NCI-H1417 (cell line): ENCODE measurements around the gene CACNA2D1.

Experiments
- DNase-seq, 3 experiments: peaks; one replicate each; lab custom pipeline; 2025; lab: John Stamatoyannopoulos, UW

The CACNA2D1 gene

DNA sequence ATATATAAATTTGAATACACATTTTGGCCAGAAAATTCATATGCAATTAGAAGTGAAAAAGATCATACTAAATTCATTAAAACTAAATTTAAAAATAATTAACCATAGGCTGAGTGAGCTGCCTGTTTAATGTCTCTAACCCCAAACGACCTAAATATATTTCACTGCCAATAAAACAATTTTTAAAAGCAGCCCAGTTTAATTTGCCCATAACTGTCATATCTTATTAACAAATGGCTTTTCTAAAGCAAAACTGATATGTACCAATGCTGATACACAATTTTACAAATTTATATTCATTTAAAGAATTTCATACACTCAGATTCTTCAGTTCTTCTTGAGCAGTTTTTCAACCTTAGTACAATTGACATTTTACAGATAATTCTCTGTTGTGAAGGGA is 99.9 kb downstream of the CACNA2D1 start:
- no peak for DNase-seq

DNA sequence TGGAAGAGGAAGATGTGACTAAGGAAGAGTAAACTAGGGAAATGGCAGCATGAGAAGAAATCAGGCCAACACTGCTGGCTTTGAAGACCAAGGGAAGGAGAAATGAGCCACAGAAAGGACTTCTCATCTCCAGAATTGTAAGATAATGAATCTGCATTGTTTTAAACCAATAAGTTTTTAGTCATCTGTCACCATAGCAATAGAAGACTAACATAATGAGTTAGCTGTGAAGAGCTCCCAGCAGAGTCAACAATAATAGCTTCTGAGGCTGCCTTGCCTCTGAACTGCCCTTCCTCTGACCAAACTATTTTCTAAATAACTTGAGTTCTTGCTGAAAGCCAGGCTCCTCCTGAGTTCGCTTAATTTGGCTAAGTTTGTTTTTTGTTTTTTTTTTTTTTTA is 103.6 kb downstream of the CACNA2D1 start:
- no peak for DNase-seq

GRCh38 chr7:82335927-82336326 is 107.7 kb downstream of the CACNA2D1 start:
- DNase-seq = peak; percentile 93 to 100 (median 99)

GRCh38 chr7:82335001-82335400 is 108.6 kb downstream of the CACNA2D1 start:
- no peak for DNase-seq

DNA sequence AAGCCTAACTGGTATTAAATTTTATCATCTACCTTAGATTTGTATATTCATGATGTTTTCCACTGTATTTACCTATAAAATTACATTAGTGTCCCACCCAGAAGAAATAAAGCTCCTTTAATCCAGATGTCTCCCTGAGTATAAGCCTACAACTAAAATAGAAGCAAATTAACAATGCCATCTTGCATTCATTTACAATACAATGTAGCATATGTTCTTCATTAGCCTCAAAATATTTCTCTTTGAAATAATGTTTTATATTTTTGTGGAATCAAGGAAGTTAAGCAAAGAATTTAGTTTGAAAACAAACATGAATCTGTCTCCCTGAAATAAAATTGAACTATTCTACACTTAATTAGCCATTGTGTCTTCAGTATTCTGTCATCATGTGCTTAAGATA is 112.3 kb downstream of the CACNA2D1 start:
- no peak for DNase-seq

GRCh38 chr7:82330706-82331215 is 112.8 kb downstream of the CACNA2D1 start:
- no peak for DNase-seq

GRCh38 chr7:82327898-82328297 is 115.7 kb downstream of the CACNA2D1 start:
- no peak for DNase-seq

- DNase-seq = no peak
These were observed 118.2 kb downstream of the CACNA2D1 start for GRCh38 chr7:82325416-82325815.

DNA sequence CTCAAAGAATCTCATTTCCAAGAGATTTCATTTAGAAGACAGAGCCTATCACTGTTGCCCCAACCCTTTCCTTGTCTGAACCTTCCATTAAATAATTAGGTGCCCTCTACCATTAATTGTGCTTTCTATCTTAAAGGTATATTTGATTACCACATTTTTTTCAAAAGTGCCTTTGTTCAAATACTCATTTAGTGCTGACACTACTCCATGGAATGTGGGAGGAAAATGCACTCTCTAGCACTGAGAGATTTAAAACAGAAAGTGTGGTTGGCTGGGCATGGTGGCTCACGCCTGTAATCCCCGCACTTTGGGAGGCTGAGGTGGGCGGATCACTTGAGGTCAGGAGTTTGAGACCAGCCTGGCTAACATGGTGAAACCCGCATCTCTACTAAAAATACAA is 119.8 kb downstream of the CACNA2D1 start:
- DNase-seq = no peak

DNA sequence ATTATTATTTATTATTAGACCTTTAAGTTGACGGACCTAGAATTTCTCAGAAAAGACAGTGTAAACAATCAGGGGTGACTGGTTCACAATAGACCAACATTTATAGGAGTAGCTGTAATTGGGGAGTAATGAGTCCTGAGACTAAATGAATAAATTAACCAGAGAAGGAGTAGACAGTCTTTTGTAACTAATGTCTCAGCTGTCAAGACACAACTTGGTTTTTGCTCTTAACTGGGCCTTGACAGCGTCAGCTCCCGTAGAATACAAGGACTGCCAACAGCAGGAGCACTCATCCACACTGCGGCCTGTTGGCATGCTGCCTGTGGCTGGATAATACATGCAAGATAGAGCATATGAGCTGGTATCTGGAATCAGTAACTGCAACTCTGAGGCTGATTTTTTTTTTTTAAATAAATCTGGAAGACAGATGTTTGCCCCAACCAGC is 123.9 kb downstream of the CACNA2D1 start:
- DNase-seq = peak; percentile 55 to 99 (median 89)

- peak in 1 of 3 experiments; percentile 68 for DNase-seq
These were observed 124.8 kb downstream of the CACNA2D1 start for GRCh38 chr7:82318786-82319185.

DNA sequence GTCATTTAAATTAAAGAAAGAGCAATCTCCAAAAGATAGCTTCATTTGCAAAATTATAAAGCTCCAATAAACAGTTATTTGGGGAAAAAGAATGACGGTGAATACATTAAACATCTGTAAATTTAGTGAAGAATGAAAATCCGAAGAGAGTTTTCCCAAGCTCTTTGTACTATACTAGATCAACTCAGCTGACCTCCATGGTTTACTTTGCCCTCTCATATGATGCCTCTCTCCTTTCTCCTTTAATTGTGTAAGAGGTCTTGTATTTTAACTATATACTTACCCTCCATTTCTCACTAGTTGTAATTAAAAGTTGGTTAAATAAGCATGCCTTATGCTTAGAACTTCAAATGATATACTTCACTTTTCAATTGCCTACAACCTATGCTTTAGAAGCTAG is 125.8 kb downstream of the CACNA2D1 start:
- DNase-seq = peak in 1 of 3 experiments; percentile 58

- DNase-seq = peak in 2 of 3 experiments; percentile 39 to 82
These were observed 126.3 kb downstream of the CACNA2D1 start for GRCh38 chr7:82317257-82317721.

GRCh38 chr7:82313269-82313668 is 130.3 kb downstream of the CACNA2D1 start:
- DNase-seq = no peak

GRCh38 chr7:82312646-82313045 is 130.9 kb downstream of the CACNA2D1 start:
- DNase-seq = peak in 2 of 3 experiments; percentile 28 to 77

DNA sequence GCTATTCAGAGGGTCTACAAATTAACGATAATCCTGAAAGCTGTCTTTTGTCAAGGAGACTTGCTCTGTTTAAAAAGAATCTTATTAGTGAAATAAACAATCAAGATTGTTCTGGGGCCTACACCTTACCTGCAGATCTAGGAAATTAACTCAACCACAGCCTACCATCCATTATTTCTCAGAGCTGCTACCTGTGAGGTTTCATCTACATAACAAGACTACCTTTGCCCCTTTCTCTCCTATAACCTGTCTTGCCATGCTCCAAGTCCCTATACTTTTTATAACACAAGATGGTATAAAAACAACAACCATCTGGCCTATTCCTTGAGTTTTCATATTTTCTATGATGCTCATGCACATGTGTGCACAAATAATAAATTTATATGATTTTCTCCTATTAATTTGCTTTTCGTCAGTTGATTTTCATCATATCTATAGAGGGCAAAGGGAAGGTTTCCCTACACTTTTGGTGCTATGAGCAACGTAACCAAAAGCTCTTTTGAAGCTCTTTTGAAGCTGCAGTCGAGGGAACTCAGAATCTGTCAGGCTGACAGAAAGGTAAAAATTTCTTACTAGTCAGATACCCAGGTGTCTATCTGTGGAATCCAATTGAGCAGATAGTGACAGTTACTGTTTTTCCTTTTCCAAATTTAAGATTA is 138.1 kb downstream of the CACNA2D1 start:
- DNase-seq = no peak

- DNase-seq = no peak
These were observed 148.7 kb downstream of the CACNA2D1 start for GRCh38 chr7:82294865-82295264.

- no peak for DNase-seq
These were observed 149.2 kb downstream of the CACNA2D1 start for GRCh38 chr7:82294382-82294784.

DNA sequence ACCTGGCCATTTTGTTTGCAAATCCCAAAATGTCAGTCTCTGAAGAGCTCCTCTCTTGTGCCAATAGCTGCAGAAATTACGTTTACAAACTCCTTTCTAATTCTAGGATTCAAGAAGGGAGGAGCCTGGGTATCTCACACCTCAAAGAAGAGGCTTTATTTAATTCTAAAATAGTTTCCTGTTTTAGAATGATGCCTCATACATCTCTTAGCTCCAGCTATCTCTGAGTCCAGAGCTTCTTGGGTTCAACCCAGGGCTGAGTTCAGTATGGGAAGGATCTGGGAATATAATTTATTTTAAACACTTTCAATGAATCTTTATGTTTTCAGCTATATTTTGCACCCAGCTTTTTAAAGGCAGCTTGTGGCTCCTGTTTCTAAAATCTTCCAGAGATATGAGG is 150.1 kb downstream of the CACNA2D1 start:
- no peak for DNase-seq

- no peak for DNase-seq
These were observed 151.6 kb downstream of the CACNA2D1 start for GRCh38 chr7:82291931-82292330.

DNA sequence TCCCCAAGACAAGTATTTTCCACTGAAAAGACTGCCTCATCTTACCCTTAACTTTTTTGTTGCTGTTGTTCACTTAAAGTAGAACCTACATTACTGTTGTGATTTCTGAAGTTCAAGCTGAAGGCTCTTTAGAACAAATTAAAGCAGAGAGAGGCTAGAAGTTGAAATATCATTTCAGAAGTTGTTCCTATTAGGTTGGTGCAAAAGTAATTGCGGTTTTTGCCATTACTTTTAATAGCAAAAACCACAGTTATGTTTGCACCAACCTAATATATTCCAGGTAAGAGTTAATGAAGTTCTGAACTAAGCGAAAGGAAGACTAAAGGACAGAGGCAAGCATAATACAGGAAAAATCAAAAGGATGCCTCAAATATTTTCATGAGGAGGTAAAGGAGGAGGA is 153.7 kb downstream of the CACNA2D1 start:
- DNase-seq = peak in 1 of 3 experiments; percentile 29

DNA sequence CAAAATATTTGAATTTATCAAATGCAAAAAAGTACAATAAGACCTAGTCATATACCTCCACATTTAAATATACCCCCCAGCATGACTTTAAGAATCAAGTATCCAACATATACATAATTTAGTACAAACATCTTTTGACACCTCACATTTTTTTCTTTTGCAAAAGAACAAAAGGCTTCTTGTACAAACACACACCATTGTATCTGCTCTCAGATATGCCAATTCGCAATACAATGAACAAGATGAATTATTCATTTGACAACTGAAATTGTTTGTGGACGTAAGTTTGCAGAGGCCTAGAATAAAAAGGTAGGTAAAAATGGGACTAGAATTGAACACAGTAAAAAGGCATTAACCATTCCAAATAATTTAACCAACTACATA is 154.4 kb downstream of the CACNA2D1 start:
- peak in 2 of 3 experiments; percentile 65 to 98 for DNase-seq

DNA sequence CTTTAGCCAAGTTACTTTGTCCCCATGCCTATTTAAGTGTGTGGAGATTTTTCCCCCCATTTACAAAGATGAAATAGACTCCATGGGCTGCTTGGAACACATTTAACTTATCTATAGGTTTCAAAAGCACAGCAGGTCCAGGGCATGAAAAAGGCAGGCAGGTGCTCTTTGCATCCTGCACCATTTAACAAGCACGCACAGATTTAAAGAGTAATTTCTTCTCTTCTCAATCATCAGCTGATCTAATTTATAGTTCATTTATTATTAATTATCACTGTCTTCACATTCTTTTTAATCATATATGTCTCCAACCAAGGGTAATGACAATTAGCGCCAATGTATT is 156.8 kb downstream of the CACNA2D1 start:
- peak in 2 of 3 experiments; percentile 57 to 84 for DNase-seq
